Spleen (tissue), 7 donors: Measurements from ENCODE around the gene TTC7B.

ENCODE experiments used
- CTCF ChIP-seq, 11 experiments: fragments of 200-600 bp in 7 of 11; fragments of 450-650 bp in 4 of 11; sonication (generic) in 4 of 11; IDR thresholded peaks in 8 of 11; conservative IDR thresholded peaks in 3 of 11; 1 replicate in 7 of 11; 2 replicates in 4 of 11; pipeline versions ENCODE4 v1.4.0 to v1.8.0; 2016 to 2021; ENCODE audit warnings: antibody characterized with exemption in 11 of 11, inconsistent platforms in 4 of 11, mild to moderate bottlenecking in 1 of 11
- POLR2AphosphoS5 ChIP-seq, 3 donors: sonication (generic); formaldehyde crosslinking; IDR thresholded peaks; one replicate each; pipeline ENCODE4 v1.5.1; 2017; ENCODE audit warnings: antibody characterized with exemption in 3 of 3
- donor health status: DM: no; HTN: no; CAD: no; lungs with moderate emphysema.
- donor health status: DM: no; HTN: no; CAD: no.
- donor health status: DM: no; HTN: no; CAD: no.

DNA sequence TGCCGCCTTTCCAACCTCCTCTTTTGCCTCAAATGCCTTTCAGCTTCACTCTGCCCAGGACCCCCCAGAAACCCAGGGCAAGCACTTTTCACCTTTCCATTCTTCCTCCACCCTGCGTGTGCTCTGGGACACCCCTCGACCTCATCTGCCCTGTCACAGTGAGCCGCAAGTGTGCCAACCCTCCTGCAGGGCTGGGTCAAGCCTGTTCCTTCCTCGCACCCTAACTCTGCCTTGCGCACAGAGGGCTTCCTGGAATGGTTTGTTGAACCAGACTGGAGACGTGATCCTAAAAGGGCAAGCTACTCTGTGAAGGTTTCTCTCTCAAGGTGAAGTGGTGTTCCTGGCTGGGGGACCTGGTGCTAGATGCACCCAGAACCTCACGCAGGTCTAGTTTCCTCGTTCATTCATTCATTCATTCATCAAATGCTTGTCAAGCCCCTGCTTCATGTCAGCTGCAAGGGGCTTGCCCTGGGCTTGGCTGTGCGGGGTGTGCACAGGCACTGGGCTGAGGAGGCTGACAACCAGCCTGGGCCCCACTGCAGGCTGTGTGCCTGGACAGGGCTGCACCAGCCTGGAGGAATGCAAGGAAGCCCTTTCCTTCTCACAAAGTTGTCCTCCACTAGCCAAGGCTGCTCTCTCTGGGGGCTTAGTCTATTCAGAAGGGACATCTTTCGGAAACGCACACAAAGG, 232.2 kb downstream of the TTC7B start:
- TF ChIP-seq CTCF (IDR thresholded peaks at IDR 0.05 in 8 of 11, conservative IDR thresholded peaks at IDR 0.05 in 3 of 11) = no peak
- TF ChIP-seq POLR2AphosphoS5 (IDR thresholded peaks at IDR 0.05) = no peak
